SHP77 (cell line): ENCODE results near the gene ADGRB3.
A peak's percentile ranks its signal among the peaks of the same experiment; 100 is the strongest.
"Not testable (repeated sequence)": the region's sequence is repeated elsewhere in the genome, so short reads cannot be mapped to it uniquely, and the experiment has no call there.

Experiments used
- DNase-seq, 2 experiments: peaks; one replicate each; lab custom pipeline; 2025; lab: John Stamatoyannopoulos, UW

ADGRB3 gene

DNA sequence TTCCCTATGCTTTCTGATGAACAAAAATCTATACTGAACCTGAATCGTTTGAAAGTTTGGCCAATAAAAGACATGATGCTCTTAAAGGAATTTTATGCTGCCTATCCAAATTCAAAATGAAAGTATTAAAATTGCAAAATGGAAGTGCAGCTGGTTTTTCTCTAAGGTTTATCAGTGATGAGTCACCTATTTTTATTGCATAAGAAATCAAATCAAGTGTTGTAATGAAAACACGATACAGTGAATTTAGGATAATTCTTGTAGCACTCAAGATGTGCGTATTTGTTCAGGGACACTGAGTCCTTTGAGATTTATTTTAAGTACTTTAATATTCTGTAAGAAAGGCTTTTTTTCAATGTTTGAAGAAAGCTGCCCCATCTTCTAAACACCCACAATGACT, 409.5 kb downstream of the ADGRB3 start:
- DNase-seq = no peak

DNA sequence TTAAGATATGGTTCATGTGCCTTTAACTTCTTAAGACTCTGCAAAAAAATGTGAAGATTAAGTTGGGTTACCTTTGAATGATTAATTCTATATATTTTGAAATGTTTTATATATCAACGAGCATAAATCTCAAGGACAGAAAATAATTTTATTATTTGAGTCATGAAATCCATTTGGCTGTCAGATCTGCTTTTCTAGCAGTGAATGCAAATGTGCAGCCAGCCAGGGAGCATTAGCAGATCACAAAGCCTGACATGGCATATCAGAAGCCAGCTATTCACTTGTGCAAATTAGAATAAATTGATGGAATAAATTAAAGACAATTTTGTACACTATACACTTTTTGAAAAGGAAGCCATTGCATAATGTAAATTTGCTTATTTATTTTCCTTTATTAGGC, 424.3 kb downstream of the ADGRB3 start:
- no peak for DNase-seq

GRCh38 chr6:69061066-69061465, 426.0 kb downstream of the ADGRB3 start:
- no peak for DNase-seq

DNA sequence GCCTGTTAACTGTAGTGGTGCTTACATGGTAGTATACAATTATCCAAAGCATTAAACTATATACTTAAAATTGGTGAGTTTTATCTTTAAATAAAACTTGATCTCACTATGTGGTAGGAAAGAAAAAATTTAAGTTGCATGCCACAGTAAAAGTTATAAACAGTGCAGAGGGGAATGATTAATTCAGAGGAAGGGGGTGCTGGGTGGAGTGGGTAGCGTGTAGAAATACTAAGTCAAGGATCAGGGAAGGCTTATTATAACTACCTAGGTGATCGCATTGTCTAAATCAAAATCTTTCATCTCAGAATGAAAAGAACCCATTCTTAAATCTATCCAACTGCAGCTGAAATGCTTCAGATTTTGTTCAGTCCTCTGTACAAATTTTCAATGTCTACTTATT, 428.3 kb downstream of the ADGRB3 start:
- DNase-seq = no peak

- DNase-seq = no peak
Measured at GRCh38 chr6:69064226-69064625, 429.1 kb downstream of the ADGRB3 start.

DNA sequence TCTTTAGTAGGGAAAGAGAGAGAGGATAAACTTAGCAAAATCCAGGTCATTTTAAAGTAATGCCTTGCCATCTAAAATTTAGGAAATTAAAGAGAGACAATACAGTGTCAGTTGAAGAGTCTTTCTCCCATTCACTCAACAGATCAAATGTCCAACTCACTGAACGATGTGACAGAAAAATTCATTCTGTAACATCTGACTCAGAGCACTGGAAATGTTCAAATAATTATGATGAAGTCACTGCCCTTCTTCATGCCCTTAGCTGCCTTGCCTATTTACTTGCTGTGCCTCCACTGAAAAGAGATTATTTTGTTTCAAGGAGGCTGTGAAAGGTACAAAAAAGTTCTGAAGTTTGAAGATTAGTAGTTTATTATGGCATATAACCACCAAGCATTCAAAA, 434.8 kb downstream of the ADGRB3 start:
- DNase-seq = no peak

- DNase-seq = no peak
Measured at GRCh38 chr6:69072796-69073195, 437.7 kb downstream of the ADGRB3 start.

DNA sequence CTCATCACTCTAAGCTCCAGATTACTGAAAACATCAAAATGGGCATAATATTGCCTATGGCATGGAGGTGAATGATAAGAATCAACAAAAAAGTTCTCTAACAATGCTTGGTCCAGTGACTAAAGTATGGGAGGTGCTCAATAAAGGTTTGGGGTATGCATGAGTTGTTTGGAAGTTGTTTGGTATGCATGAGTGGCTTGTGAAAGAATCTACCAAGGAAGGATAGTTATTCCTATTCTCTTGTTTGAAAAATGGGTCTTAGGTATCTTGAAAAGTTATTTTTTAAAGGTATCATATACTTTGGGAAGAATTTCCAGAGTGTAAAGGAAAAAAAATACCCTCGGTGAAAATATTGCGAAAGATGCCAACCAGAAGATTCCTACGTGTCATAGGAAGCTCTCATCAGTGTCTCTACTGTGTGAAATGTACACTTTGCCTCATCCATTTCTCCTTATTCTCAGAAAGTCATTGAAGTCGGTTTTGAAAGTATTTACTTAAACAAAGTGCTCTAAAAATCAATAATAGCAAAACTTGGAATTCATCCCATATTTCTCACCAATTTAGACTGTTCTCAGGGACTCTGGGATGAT, 449.8 kb downstream of the ADGRB3 start:
- no peak for DNase-seq

DNA sequence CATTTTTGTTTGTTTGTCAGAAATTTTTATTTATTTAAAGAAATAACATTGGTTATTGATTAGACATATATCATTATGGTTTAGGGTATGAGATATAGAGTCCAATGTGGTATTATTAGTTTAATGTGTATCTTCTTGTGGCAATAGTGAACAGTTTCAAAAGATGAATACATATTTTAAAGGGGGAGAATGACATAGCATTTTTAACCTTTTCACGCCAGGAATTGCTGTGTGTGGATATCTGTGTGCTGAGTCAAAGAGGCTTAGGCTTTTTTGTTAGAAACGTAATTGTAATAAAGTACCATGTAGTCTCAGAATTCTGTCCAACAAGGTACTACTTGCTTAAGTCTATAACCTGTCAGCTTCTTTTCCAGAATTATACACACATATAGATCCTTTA, 451.6 kb downstream of the ADGRB3 start:
- DNase-seq = no peak

DNA sequence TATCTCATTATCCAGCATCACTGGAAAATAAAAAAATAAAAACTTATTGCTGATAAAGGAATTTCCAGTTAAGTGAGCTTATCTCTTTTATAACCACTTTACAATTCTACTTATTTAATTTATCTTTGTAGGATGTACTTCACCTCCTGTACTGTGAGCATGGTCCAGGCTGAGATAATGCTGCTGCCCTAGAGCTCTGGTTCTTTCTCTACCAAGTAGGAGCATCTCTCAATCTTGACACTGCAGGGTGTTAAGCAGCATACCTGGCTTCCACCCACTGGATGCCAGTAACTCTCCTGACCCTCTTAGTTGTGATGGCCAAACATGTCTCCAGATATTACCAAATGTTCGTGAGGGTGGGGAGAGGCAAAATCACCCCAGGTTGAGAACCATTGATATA, 454.5 kb downstream of the ADGRB3 start:
- DNase-seq = no peak

DNA sequence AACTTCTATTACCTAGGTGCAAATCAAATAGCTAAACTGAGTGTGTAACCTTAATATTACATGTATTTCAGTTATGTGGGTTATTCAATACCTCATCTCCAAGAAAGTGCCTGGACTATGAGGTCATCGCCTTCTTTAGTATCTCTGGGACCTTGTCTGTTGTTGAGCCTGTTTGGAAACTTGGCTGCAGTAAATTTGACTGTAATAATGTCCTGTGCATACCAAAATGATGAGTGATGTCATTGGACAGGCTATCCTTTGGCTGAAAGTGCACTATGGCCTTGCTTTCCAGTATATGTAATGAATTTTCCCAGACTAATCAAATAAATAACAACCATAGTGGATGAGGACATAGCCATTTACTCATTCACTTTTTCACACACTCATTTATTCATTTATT, 455.1 kb downstream of the ADGRB3 start:
- DNase-seq = no peak

- no peak for DNase-seq
Measured at GRCh38 chr6:69096681-69097080, 461.6 kb downstream of the ADGRB3 start.

DNA sequence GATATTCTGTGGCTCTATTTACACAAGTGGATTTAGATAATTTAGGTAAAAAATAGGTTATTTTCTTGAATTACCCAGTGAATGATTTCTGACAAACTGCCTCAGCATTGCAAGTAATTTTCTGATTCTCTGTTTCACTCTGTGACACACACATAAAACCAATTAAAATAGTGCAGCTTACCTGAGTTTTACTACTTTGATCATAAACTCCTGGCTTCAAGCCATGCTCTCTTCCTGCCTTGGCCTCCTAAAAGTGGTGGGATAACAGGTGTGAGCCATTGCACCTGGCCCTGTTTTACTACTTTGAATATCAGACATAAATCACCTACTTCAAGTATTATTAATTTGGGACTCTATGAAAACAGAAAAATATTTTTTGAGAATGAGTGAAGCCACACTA, 462.9 kb downstream of the ADGRB3 start:
- DNase-seq = peak in 1 of 2 experiments; percentile 18

DNA sequence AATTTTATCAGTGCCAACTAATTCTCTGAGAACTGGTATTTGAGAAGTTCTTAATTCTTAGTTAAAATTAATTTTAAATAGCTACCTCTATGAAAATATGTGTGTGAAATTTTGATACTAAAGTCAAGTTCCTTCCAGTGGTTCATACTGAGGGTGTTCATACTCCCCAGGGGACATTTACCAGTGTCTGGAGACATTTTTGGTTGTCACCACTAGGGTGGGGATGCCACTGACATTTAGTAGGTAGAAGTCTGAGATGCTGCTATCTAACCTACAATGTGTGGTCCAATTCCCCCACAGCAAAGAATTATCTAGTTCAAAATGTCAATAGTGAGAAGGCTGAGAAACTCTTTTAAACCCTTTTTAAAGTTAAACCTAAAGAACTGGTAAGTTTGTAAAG, 463.8 kb downstream of the ADGRB3 start:
- no peak for DNase-seq

DNA sequence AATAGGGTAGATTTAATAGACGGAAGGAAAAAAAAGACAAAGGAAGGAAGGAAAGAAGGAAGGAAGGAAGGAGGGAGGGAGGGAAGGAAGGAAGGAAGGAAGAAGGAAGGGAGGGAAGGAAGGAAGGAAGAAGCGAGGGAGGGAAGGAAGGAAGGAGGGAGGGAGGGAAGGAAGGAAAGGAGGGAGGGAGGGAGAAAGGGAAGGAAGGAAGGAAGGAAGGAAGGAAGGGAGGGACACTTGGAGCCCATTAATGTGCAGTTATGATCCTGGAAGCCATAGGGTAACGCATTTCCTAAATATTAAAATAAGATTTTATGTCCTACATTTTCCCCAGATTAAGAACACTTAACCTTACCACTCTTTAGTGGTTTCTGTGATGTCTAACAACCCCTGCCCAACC, 465.7 kb downstream of the ADGRB3 start:
- no peak for DNase-seq

- DNase-seq = no peak
Measured at GRCh38 chr6:69102416-69102815, 467.3 kb downstream of the ADGRB3 start.

DNA sequence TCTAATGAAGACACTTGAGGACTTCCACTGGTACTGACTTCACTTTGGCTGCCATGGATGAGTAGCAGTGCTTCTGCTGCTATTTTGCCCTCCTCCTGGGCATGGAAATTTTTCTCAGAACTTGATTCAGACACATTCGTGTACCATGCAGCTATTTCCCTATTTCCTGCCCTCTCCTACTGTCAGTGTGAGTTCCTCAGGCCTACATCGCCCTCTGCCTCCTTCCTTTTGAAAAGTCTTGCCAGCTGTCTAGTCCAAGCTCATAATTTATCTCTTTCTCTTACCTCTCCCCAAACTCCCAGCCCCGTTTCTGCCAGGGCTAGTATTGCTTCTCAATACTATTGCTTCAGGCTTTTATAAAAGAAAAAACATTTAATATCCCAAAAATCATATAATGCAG, 470.2 kb downstream of the ADGRB3 start:
- DNase-seq = no peak

DNA sequence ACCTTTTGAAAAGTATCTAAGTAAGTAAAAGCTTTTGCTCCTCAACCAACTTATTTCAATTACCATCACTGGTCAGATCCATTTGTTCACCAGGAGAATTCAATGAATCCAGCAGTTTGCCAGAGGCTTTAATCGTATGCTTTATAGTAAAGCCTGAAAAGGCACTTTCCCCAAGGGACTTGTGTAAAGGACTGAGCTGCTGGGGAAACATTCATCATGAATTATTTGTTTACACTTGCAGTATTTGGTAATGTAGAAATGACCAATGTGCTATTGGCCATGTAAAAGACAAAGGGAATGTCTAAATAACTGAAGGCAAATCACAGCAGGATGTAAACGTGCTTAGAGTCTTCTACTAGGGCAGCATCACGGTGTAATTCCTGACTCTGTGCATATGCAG, 471.4 kb downstream of the ADGRB3 start:
- no peak for DNase-seq

DNA sequence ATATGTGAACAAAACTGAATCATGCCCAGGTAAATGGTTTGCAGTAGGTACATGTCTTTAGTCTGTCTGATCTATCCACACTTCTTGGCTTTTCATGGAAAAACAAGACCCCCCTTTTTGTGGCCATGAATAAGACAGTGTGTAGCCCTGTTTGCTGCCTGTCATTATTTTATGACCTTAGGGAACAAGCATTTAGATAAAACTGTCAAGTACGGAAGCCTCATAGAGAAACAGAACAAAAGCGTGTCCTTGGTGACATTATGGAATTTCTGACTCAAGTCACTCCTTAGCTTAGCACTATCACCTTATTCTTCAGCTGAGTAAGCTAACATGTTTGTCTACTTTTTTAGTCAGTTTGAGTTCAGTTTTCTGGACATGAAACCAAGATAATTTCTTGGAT, 476.2 kb downstream of the ADGRB3 start:
- DNase-seq = no peak

GRCh38 chr6:69116658-69117057, 481.6 kb downstream of the ADGRB3 start:
- no peak for DNase-seq

DNA sequence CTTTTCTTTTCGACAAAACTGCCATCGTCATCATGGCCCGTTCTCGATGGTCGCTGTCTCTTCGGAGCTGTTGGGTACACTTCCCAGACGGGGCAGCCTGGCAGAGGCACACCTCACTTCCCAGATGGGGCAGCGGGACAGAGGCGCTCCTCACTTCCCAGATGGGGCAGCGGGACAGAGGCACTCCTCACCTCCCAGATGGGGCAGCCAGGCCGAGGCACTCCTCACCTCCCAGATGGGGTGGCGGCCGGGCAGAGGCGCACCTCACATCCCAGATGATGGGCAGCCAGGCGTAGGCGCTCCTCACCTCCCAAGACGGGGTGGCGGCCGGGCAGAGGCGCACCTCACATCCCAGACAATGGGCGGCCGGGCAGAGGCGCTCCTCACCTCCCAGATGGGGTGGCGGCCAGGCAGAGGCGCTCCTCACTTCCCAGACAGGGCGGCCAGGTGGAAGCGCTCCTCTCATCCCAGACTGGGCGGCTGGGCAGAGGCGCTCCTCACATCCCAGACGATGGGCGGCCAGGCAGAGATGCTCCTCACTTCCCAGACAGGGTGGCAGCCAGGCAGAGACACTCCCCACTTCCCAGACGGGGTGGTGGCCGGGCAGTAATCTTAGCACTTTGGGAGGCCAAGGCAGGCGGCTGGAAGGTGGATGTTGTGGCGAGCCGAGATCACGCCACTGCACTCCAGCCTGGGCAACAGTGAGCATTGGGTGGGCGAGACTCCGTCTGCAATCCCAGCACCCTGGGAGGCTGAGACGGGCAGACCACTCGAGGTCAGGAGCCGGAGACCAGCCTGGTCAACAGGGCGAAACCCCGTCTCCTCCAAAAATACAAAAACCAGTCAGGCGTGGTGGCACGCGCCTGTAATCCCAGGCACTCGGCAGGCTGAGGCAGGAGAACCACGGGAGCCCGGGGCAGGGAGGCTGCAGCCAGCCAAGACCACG, 486.7 kb downstream of the ADGRB3 start:
- not testable (repeated sequence) for DNase-seq

DNA sequence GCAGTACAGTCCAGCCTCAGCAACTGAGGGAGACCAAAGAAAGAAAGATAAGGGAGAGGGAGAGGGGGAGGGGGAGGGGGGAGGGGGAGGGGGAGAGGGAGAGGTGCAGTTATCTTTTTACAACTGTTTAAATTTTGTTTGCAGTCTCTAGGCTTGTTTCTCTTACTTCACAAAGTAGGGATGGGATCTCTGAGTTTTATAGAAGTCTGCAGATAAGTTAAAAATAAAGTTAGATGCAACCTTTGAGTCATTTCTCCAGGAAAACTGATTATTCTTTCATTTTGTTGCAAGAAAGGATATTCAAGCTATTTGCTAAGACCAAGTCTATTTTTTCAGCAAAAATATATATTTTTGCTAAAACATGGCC, 487.3 kb downstream of the ADGRB3 start:
- no peak for DNase-seq

- DNase-seq = no peak
Measured at GRCh38 chr6:69128411-69128810, 493.3 kb downstream of the ADGRB3 start.

DNA sequence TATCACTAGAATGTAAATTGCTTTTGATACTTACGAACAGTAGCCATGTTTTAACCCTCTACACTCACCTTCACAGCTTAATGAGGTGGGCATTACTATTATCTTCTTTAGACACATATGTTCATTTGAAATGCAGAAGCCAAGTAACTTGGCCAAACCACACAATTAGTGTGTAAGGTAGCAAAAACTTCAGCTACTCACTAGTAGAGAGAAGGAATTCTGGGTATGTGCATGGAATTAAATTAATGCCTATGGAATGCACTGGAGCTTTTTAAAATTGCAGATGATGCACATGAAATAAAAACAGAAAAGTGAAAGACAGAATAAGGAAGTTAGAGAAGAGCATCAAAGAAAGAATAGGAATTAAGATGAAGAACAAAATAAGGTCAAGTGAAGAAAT, 494.0 kb downstream of the ADGRB3 start:
- no peak for DNase-seq
